ENCODE measurements around the gene BRDT.

DNA sequence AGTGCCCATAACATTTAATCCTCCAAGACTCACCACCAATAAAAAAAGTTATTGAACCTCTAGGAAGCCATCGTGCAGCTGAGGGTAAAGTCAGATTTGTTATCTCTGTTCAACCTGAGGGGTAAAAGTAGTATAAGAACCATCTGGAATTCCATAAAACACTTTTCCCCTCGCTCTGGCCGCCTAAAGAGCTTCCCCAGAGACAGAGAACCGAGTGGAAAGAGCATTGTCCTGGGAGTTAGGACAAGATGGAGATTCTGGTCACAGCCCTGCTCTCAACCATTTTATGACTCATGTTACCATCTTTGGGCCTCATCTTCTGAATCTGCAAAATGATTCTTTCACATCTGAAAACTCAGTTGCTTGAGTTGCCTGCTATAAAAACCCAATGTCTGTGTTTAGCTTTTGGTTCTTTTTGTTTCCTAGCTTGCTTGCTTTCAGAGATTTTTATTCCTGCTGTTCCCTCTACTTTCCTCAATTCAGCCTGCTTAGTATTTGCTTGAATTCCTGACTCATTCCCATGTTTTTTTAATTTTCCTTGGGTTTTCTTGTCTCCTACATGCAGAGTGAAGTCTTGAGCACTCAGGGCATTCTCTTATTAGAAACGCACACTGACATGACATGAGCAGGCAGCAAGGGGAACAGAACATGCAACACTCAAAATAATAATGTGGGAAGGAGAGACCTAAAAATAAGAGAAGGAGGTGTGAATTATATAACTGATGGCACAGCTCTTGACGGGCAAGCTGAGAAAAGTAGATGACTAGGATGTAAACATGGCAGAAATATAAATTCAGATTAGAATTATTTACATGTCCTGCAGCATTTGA lies 82.3 kb downstream of the BRDT start:
- no peak for TF ChIP-seq EZH2 (IDR thresholded peaks at IDR 0.05)
- no peak for TF ChIP-seq POLR2AphosphoS5 (IDR thresholded peaks at IDR 0.05; ENCODE audit: borderline replicate concordance, low read depth, low read length)
- no peak for TF ChIP-seq FOXP2 (optimal IDR thresholded peaks at IDR 0.05; ENCODE audit: control extremely low read depth, extremely low read length, insufficient read depth)

All from SK-N-MC (cell line).